Ascending aorta (tissue), 2 donors: ENCODE measurements around the gene FREM3. TPM values are rescaled to one million over a fixed set of nuclear protein-coding genes. Genes with fewer than 3 reads are reported as not detected.
"Not testable (repeated sequence)": the region's sequence is repeated elsewhere in the genome, so short reads cannot be mapped to it uniquely, and the experiment has no call there.

Experiments used
- DNase-seq, 2 donors: peaks; one replicate each; pipeline ENCODE4 v3.0.0-alpha.2; 2019; ENCODE audit warnings: low spot score in 2 of 2
- H3K27ac ChIP-seq, 2 donors: fragments of 200-600 bp; sonication (generic); one replicate each; pipeline ENCODE4 v1.5.1; 2016 to 2017; ENCODE audit warnings: mild to moderate bottlenecking in 1 of 2
- H3K27me3 ChIP-seq: fragments of 200-600 bp; sonication (generic); one replicate; pipeline ENCODE4 v1.5.1; 2017
- H3K36me3 ChIP-seq, 2 donors: fragments of 200-600 bp; sonication (generic); one replicate each; pipeline ENCODE4 v1.5.1; 2016
- H3K4me1 ChIP-seq, 2 donors: fragments of 200-600 bp; sonication (generic); one replicate each; pipeline ENCODE4 v1.5.1; 2016 to 2017; ENCODE audit warnings: mild to moderate bottlenecking in 1 of 2
- H3K4me3 ChIP-seq, 2 donors: fragments of 200-600 bp; sonication (generic); one replicate each; pipeline ENCODE4 v1.5.1; 2016 to 2017; ENCODE audit warnings: mild to moderate bottlenecking in 1 of 2
- H3K9me3 ChIP-seq, 2 donors: fragments of 200-600 bp; sonication (generic); one replicate each; pipeline ENCODE4 v1.5.1; 2016
- CTCF ChIP-seq, 3 experiments: fragments of 200-600 bp in 2 of 3; fragments of 450-650 bp in 1 of 3; sonication (generic) in 2 of 3; IDR thresholded peaks; one replicate each; pipeline ENCODE4 v1.5.1; 2016 to 2019; ENCODE audit warnings: antibody characterized with exemption in 3 of 3, mild to moderate bottlenecking in 1 of 3, moderate library complexity in 1 of 3
- intact Hi-C: fragments of 100-400 bp; cut with DNase I; formaldehyde crosslinking; loops from one replicate; pipeline ENCODE4 v1.15.1; 2023
- total RNA-seq: library from RNA; depleted of rRNA; stranded (reverse); fragments of >200 nt; gene quantifications from one replicate; pipeline ENCODE4 v1.1.0, GENCODE V29; 2016

Gene FREM3
- total RNA-seq, 1 donor from 2014 or later, result not detected

GRCh38 chr4:143531788-143532491, 168.5 kb downstream of the FREM3 start:
- no peaks in the 10 kb centered on the region for H3K4me1 ChIP-seq
- no peak overlapping the region for H3K4me3 ChIP-seq
- no peak for TF ChIP-seq CTCF (IDR thresholded peaks at IDR 0.05)
- intact Hi-C loops, result no loop called here
- H3K9me3 ChIP-seq, result no peaks in the 10 kb centered on the region
- H3K27me3 ChIP-seq, result no peaks in the 10 kb centered on the region
- no peak for DNase-seq
- peaks cover 83 to 92% of the 10 kb centered on the region in 2 donors for H3K36me3 ChIP-seq
- H3K27ac ChIP-seq, result no peak overlapping the region

- DNase-seq, result no peak
- Histone ChIP-seq H3K36me3 (peaks cover 83 to 92% of the 10 kb centered on the region in 2 donors), H3K4me1 (no peaks in the 10 kb centered on the region), H3K9me3 (no peaks in the 10 kb centered on the region), H3K27me3 (no peaks in the 10 kb centered on the region), H3K27ac (no peak overlapping the region), H3K4me3 (no peak overlapping the region)
- peak in 1 of 3 experiments; percentile 31 for TF ChIP-seq CTCF (IDR thresholded peaks at IDR 0.05)
- intact Hi-C loops, result no loop called here
These were observed 169.1 kb downstream of the FREM3 start for GRCh38 chr4:143531380-143531779.

GRCh38 chr4:143528046-143528445, 172.4 kb downstream of the FREM3 start:
- H3K36me3 ChIP-seq, result peaks cover 68 to 85% of the 10 kb centered on the region in 2 donors
- H3K27ac ChIP-seq, H3K4me3 ChIP-seq, H3K4me1 ChIP-seq, intact Hi-C loops, H3K9me3 ChIP-seq, H3K27me3 ChIP-seq, DNase-seq: not testable (repeated sequence)

Other genes with a start within 250 kb of the FREM3 start
- 15.5 TPM for gene SMARCA5, start 187.0 kb downstream of the FREM3 start, total RNA-seq
- gene GYPE, start 204.9 kb upstream of the FREM3 start, total RNA-seq, result not detected